NOMO-1 treated with DMSO at 0.1 percent for 48 hours (cell line): ENCODE results near the gene TRIM51G.
"Not testable (repeated sequence)": the region's sequence is repeated elsewhere in the genome, so short reads cannot be mapped to it uniquely, and the experiment has no call there.

ENCODE experiments used
- DNase-seq: peaks from one replicate; lab custom pipeline; 2025; ENCODE audit not compliant: unreplicated experiment; lab: John Stamatoyannopoulos, UW

Gene TRIM51G, protein sequence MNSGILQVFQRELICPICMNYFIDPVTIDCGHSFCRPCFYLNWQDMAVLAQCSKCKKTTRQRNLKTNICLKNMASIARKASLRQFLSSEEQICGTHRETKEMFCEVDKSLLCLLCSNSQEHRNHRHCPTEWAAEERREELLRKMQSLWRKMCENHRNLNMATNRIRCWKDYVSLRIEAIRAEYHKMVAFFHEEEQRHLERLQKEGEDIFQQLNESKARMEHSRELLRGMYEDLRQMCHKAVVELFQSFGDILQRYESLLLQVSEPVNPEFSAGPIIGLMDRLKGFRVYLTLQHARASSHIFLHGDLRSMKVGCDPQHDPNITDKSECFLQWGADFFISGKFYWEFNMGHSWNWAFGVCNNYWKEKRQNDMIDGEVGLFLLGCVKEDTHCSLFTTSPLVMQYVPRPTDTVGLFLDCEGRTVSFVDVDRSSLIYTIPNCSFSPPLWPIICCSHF

GRCh38 chr11:48983785-48984184 lies at the start of gene TRIM51G:
Gene TRIM51G (minus strand): TSS chr11:48983885. CDS start chr11:48981695, 2,190 bp downstream.
- DNase-seq, result not testable (repeated sequence)

- not testable (repeated sequence) for DNase-seq
Measured at GRCh38 chr11:49028523-49028922, 44.8 kb upstream of the TRIM51G start, which contains the start of gene TRIM49B. Gene TRIM49B (plus strand): TSS chr11:49028823. CDS start chr11:49031600, 2,777 bp downstream.

GRCh38 chr11:48968592-48968991 lies 15.1 kb downstream of the TRIM51G start:
- not testable (repeated sequence) for DNase-seq

- DNase-seq, result not testable (repeated sequence)
Measured at GRCh38 chr11:48955315-48956049, 28.2 kb downstream of the TRIM51G start.

DNA sequence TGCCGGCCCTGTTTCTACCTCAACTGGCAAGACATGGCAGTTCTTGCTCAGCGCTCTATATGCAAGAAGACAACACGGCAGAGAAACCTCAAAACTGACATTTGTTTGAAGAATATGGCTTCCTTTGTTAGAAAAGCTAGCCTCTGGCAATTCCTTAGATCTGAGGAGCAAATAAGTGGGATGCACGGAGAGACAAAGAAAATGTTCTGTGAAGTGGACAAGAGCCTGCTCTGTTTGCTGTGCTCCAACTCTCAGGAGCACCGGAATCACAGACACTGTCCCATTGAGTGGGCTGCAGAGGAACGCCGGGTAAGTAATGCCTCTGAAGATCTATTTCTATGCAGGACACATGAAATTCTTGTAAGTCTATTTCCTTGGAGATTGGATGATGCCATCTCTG lies 37.9 kb downstream of the TRIM51G start:
- DNase-seq, result not testable (repeated sequence)
